ENCODE measurements around the gene HS3ST4. TPM values are rescaled to one million over a fixed set of nuclear protein-coding genes. Genes with fewer than 3 reads are reported as not detected.

The HS3ST4 gene
- total RNA-seq, 2 donors from 2014 or later = not detected

Small RNA genes lying within 50 kb of the gene (microRNA-seq; reads per million reads assigned to microRNA genes)
- 0 reads per million in 2 donors for gene MIR548W
